Endothelial cell of umbilical vein (primary cell): Measurements from ENCODE around the gene PACS1. TPM values are rescaled to one million over a fixed set of nuclear protein-coding genes. Genes with fewer than 3 reads are reported as not detected.
A peak's percentile ranks its signal among the peaks of the same experiment; 100 is the strongest.

Experiments used
- BruUV-seq: library from RNA; stranded (reverse); fragments of 400-500 nt; replicated peaks from 2 replicates; lab custom pipeline; 2021; lab: Mats Ljungman, UMichigan
- CTCF ChIA-PET: fragments of 300-600, 350-600 bp; sonication (Branson Sonifier 250); formaldehyde crosslinking; loops from one replicate; lab custom pipeline; 2021; ENCODE audit warnings: antibody characterized with exemption, inconsistent platforms; lab: Charles Lee
- POLR2A ChIA-PET: fragments of 300-600, 350-600 bp; sonication (Branson Sonifier 250); formaldehyde crosslinking; loops from one replicate; lab custom pipeline; 2021; ENCODE audit warnings: antibody characterized with exemption, inconsistent platforms; lab: Charles Lee
- DNase-seq: peaks from one replicate; pipeline ENCODE4 v3.0.0-alpha.2; 2011; ENCODE audit warnings: low read depth, low spot score
- FAIRE-seq: peaks from 2 replicates; lab custom pipeline; 2011; peaks lifted over from hg19 to GRCh38; lab: Jason Lieb, UNC
- H2AFZ ChIP-seq: 2 replicates; pipeline ENCODE4 v1.6.0; 2012; ENCODE audit warnings: low read depth, low read length, control low read depth, inconsistent platforms
- H3K27ac ChIP-seq: 2 replicates; pipeline ENCODE4 v1.5.1; 2011; ENCODE audit warnings: low read depth, mild to moderate bottlenecking, control low read depth, low read length, moderate library complexity; ENCODE audit not compliant: insufficient read depth
- H3K27me3 ChIP-seq, 2 experiments: 2 replicates each; pipeline versions ENCODE4 v1.6.0 to v1.6.1; 2011; ENCODE audit warnings: low read length in 2 of 2, mixed read lengths in 1 of 2; ENCODE audit not compliant: control insufficient read depth in 2 of 2, insufficient read depth in 2 of 2
- H3K36me3 ChIP-seq, 2 experiments: 2 replicates in 1 of 2; 3 replicates in 1 of 2; pipeline ENCODE4 v1.5.1; 2011; ENCODE audit warnings: low read length in 2 of 2, mild to moderate bottlenecking in 1 of 2, moderate library complexity in 1 of 2; ENCODE audit not compliant: control insufficient read depth in 2 of 2, insufficient read depth in 2 of 2; ENCODE audit errors: extremely low read depth in 1 of 2
- H3K4me1 ChIP-seq: 3 replicates; pipeline ENCODE4 v1.5.1; 2011; ENCODE audit warnings: mild to moderate bottlenecking, low read length; ENCODE audit not compliant: control insufficient read depth, insufficient read depth; ENCODE audit errors: extremely low read depth
- H3K4me2 ChIP-seq: 2 replicates; pipeline ENCODE4 v1.6.1; 2011; ENCODE audit warnings: low read length, control low read depth, mixed read lengths; ENCODE audit not compliant: insufficient read depth
- H3K4me3 ChIP-seq, 3 experiments: fragments of 200-600 bp in 1 of 3; sonication (generic), shearing (Covaris generic) in 1 of 3; replicated peaks in 1 of 3; 2 replicates each; pipeline ENCODE4 v1.5.1; 2011 to 2016; ENCODE audit warnings: control low read depth in 3 of 3, low read length in 3 of 3, mild to moderate bottlenecking in 2 of 3, inconsistent platforms in 1 of 3, low read depth in 1 of 3, moderate library complexity in 1 of 3; ENCODE audit not compliant: insufficient read depth in 1 of 3
- H3K79me2 ChIP-seq: 2 replicates; pipeline ENCODE4 v1.6.0; 2012; ENCODE audit warnings: low read length, inconsistent platforms; ENCODE audit not compliant: control insufficient read depth, insufficient read depth
- H3K9ac ChIP-seq: replicated peaks from 2 replicates; pipeline ENCODE3; 2011; ENCODE audit warnings: low read length, control low read depth; ENCODE audit not compliant: insufficient read depth; ENCODE audit errors: extremely low read depth
- H3K9me1 ChIP-seq: replicated peaks from 3 replicates; pipeline ENCODE4 v1.6.0; 2011; ENCODE audit warnings: mild to moderate bottlenecking, low read length; ENCODE audit not compliant: control insufficient read depth, insufficient read depth; ENCODE audit errors: extremely low read depth
- H3K9me3 ChIP-seq: replicated peaks from 2 replicates; pipeline ENCODE4 v1.5.1; 2012; ENCODE audit warnings: low read length, inconsistent platforms; ENCODE audit not compliant: control insufficient read depth, insufficient read depth
- H4K20me1 ChIP-seq: replicated peaks from 2 replicates; pipeline ENCODE3; 2011; ENCODE audit warnings: mild to moderate bottlenecking, low read length; ENCODE audit not compliant: control insufficient read depth, insufficient read depth; ENCODE audit errors: extremely low read depth
- CTCF ChIP-seq, 2 donors: IDR thresholded peaks; 1 replicate in 1 of 2; 2 replicates in 1 of 2; pipeline ENCODE4 v1.5.1; 2011; ENCODE audit warnings: low read length in 2 of 2, mild to moderate bottlenecking in 2 of 2, moderate library complexity in 2 of 2, control low read depth in 1 of 2, inconsistent platforms in 1 of 2, low read depth in 1 of 2; ENCODE audit not compliant: insufficient read depth in 1 of 2; ENCODE audit errors: extremely low read depth in 1 of 2
- EZH2 ChIP-seq: IDR thresholded peaks from 2 replicates; pipeline ENCODE4 v1.6.1; 2012; ENCODE audit warnings: borderline replicate concordance, low read depth, mild to moderate bottlenecking, moderate library complexity, low read length, inconsistent platforms; ENCODE audit not compliant: severe bottlenecking
- FOS ChIP-seq: IDR thresholded peaks from 2 replicates; pipeline ENCODE4 v1.6.1; 2011; ENCODE audit warnings: mild to moderate bottlenecking, low read length, moderate library complexity, borderline replicate concordance; ENCODE audit not compliant: insufficient read depth
- GATA2 ChIP-seq: IDR thresholded peaks from 2 replicates; pipeline ENCODE4 v1.7.0; 2011; ENCODE audit warnings: low read depth, mild to moderate bottlenecking, moderate library complexity, mixed read lengths, low read length; ENCODE audit not compliant: insufficient read length, insufficient read depth
- JUN ChIP-seq: IDR thresholded peaks from 2 replicates; pipeline ENCODE4 v1.6.1; 2011; ENCODE audit warnings: borderline replicate concordance, low read depth; ENCODE audit not compliant: insufficient read length, insufficient read depth
- MAX ChIP-seq: IDR thresholded peaks from 2 replicates; pipeline ENCODE4 v1.6.1; 2011; ENCODE audit not compliant: insufficient read depth, insufficient read length
- MYC ChIP-seq: IDR thresholded peaks from one replicate; pipeline ENCODE4 v1.6.1; 2011; ENCODE audit warnings: mild to moderate bottlenecking, low read depth, low read length
- POLR2A ChIP-seq: IDR thresholded peaks from 2 replicates; pipeline ENCODE4 v1.6.1; 2012; ENCODE audit warnings: low read depth, mild to moderate bottlenecking, control low read depth, low read length
- POLR2AphosphoS5 ChIP-seq: IDR thresholded peaks from 2 replicates; pipeline ENCODE4 v1.6.1; 2012; ENCODE audit warnings: low read depth, mild to moderate bottlenecking, control low read depth, low read length, moderate library complexity; ENCODE audit not compliant: insufficient read depth
- dilution Hi-C: fragments of 300-500 bp; cut with MboI; formaldehyde crosslinking; loops from one replicate; pipeline ENCODE4 v1.15.0; 2019; ENCODE audit warnings: low sequenced_read_pairs; ENCODE audit not compliant: extremely low pct_ligation_motif_present
- intact Hi-C: fragments of 100-400 bp; cut with micrococcal nuclease; formaldehyde crosslinking; loops from one replicate; pipeline ENCODE4 v1.10.0; 2022
- polyA plus RNA-seq, 4 experiments: library from polyadenylated mRNA; depleted of rRNA in 3 of 4; stranded (reverse) in 3 of 4; unstranded in 1 of 4; fragments of >200 nt; gene quantifications; 2 replicates each; pipeline versions ENCODE4 v1.2.1 to v1.2.3, GENCODE V29; 2011 to 2012; ENCODE audit warnings: missing spikeins in 1 of 4
- total RNA-seq: library from RNA; stranded (reverse); gene quantifications from 2 replicates; pipeline ENCODE4 v1.2.3, GENCODE V29; 2021

The PACS1 gene
- total and polyA plus RNA-seq, 2 donors (not counting 3 experiments of a cell fraction or from before 2014, with no cell fraction given), result 26.4 to 64.4 TPM

DNA sequence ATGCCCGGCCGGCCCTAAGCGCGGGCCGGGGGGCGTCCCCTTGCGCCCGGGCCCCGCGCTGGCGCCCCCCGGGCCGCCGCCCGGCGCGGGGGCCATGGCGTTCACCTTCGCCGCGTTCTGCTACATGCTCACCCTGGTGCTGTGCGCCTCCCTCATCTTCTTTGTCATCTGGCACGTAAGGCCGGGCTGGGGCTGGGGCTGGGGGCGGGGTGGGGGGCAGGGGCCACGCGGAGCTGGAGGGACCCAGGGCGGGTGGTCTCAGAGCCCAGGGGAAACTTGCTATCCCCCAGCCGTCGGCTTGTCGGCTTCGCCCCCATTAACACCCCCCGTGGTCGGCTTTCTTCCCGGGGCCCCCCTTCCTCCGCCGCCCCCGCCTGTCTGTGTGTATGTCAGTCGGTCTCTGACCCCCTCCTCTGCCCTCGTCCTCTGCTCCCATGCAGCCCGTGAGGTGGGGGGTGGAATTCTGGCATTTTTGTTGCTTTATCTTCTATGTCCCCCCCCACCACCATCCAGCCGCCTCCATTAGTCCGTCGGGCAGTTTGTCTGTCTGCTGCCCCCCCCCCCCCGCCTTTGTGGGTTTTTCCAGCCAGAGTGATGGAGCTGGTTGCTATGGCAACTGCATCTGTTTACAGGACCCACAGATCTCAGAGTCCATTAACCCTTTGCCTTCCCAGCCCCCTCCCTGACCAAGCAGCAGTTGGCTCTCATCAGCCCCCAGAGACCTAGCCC is 208.5 kb downstream of the PACS1 start:
- no peaks in the 10 kb centered on the region for H3K79me2 ChIP-seq
- H2AFZ ChIP-seq, result no peak overlapping the region
- no peak for DNase-seq
- POLR2A ChIA-PET, result no interaction called here
- no TSS peak for BruUV-seq
- no peaks in the 10 kb centered on the region for H3K9me3 ChIP-seq
- intact Hi-C loops (no loop called here), dilution Hi-C loops (no loop called here)
- no peak overlapping the region for H3K27ac ChIP-seq
- FAIRE-seq, result no peak
- peaks cover 0 to 4% of the 10 kb centered on the region in 2 experiments for H3K27me3 ChIP-seq
- no peaks in the 10 kb centered on the region for H3K9me1 ChIP-seq
- H3K9ac ChIP-seq, result no peak overlapping the region
- peak; percentile 25 for TF ChIP-seq EZH2
- no peak for TF ChIP-seq POLR2A
- no peak overlapping the region for H3K4me2 ChIP-seq
- CTCF ChIA-PET, result interaction anchor here (1.1 kb wide), 1 partner anchor 8 kb away, joined by 3 read pairs; no protein-coding TSS in a partner anchor
- no peak overlapping the region for H3K4me3 ChIP-seq
- peaks cover 4 to 22% of the 10 kb centered on the region in 2 experiments for H3K36me3 ChIP-seq
- no peaks in the 10 kb centered on the region for H4K20me1 ChIP-seq
- no peaks in the 10 kb centered on the region for H3K4me1 ChIP-seq

GRCh38 chr11:66279092-66279734 is 209.1 kb downstream of the PACS1 start:
- ChIA-PET CTCF (interaction anchor here (1.1 kb wide), 1 partner anchor 8 kb away, joined by 3 read pairs; no protein-coding TSS in a partner anchor), POLR2A (no interaction called here)
- Histone ChIP-seq H3K36me3 (peaks cover under 1 to 20% of the 10 kb centered on the region in 2 experiments), H3K4me2 (no peak overlapping the region), H3K4me1 (no peaks in the 10 kb centered on the region), H3K9ac (no peak overlapping the region), H2AFZ (no peak overlapping the region), H3K27ac (no peak overlapping the region), H3K79me2 (no peaks in the 10 kb centered on the region), H3K27me3 (peaks cover 0 to 4% of the 10 kb centered on the region in 2 experiments), H4K20me1 (no peaks in the 10 kb centered on the region), H3K9me1 (no peaks in the 10 kb centered on the region), H3K9me3 (no peaks in the 10 kb centered on the region), H3K4me3 (no peak overlapping the region)
- BruUV-seq, result no TSS peak
- no peak for DNase-seq
- dilution Hi-C loops (no loop called here), intact Hi-C loops (no loop called here)
- FAIRE-seq, result no peak
- TF ChIP-seq POLR2AphosphoS5 (no peak), FOS (no peak), EZH2 (no peak), JUN (no peak), GATA2 (no peak), MYC (no peak), MAX (no peak), POLR2A (no peak), CTCF (IDR thresholded peaks at IDR 0.05; ENCODE audit: extremely low read depth in 1 of 2, insufficient read depth in 1 of 2, low read depth in 1 of 2, low read length in 2 of 2) (no peak)
